ENCODE data around the gene PDE12. TPM values are rescaled to one million over a fixed set of nuclear protein-coding genes. Genes with fewer than 3 reads are reported as not detected.
A peak's percentile ranks its signal among the peaks of the same experiment; 100 is the strongest.

PDE12 gene
- total and polyA plus RNA-seq, 2 of the 13 experiments (the other 11 are each of a cell fraction or from before 2014, with no cell fraction given): 9.0 to 17.8 TPM

GRCh38 chr3:57555738-57556458, at the start of gene PDE12 (continued):
- TF ChIP-seq ETS1 (CRISPR knock-in tag; IDR thresholded peaks at IDR 0.05) (no peak; the same call in 1 of the 2 replicates), ZFP36 (IDR thresholded peaks at IDR 0.05; ENCODE audit: borderline replicate concordance, low read depth, low read length, partially characterized antibody) (no peak), SMC3 (IDR thresholded peaks at IDR 0.05; ENCODE audit: low read length) (no peak), ZNF639 (CRISPR knock-in tag; conservative IDR thresholded peaks at IDR 0.05) (peak; percentile 87), JUND (CRISPR knock-in tag; IDR thresholded peaks at IDR 0.05) (0 out of 2 replicates have a peak, but pooled peaks have one; percentile 20), ZNF530 (CRISPR knock-in tag; IDR thresholded peaks at IDR 0.05; ENCODE audit: low read depth) (no peak), ZNF749 (CRISPR knock-in tag; IDR thresholded peaks at IDR 0.05; ENCODE audit: borderline replicate concordance) (peak; percentile 90), HOXA9 (CRISPR knock-in tag; IDR thresholded peaks at IDR 0.05; ENCODE audit: borderline replicate concordance) (peak; percentile 81), ZNF646 (CRISPR knock-in tag; IDR thresholded peaks at IDR 0.05) (no peak; the same call in 1 of the 2 replicates), E2F5 (CRISPR knock-in tag; conservative IDR thresholded peaks at IDR 0.05) (peak; percentile 11; the same call in 1 of the 2 replicates), MBD4 (IDR thresholded peaks at IDR 0.05; ENCODE audit: borderline replicate concordance, low read length) (no peak), SP2 (CRISPR knock-in tag; IDR thresholded peaks at IDR 0.05) (peak; percentile 61), CENPT (CRISPR knock-in tag; IDR thresholded peaks at IDR 0.05; ENCODE audit: low read depth) (peak; percentile 83), BRD4 (CRISPR knock-in tag; IDR thresholded peaks at IDR 0.05) (0 out of 2 replicates have a peak, but pooled peaks have one; percentile 50), ZFP82 (CRISPR knock-in tag; IDR thresholded peaks at IDR 0.05; ENCODE audit: borderline replicate concordance) (0 out of 2 replicates have a peak, but pooled peaks have one; percentile 53), ZNF704 (CRISPR knock-in tag; IDR thresholded peaks at IDR 0.05; ENCODE audit: borderline replicate concordance) (peak; percentile 74; the same call in 1 of the 2 replicates), ZNF510 (CRISPR knock-in tag; IDR thresholded peaks at IDR 0.05; ENCODE audit: low read depth) (peak; percentile 96; the same call in 1 of the 2 replicates)

All from HepG2 (cell line).